ENCODE data around the gene CXorf65.

The CXorf65 gene

GRCh38 chrX:71106427-71106826 lies at the start of gene CXorf65:
Gene CXorf65, minus strand, starts transcription at chrX:71106740. Its CDS starts 184 bp downstream, at chrX:71106556.
- DNase-seq (ENCODE audit: low read depth in 2 of 2), result no peak

- no peak for DNase-seq (ENCODE audit: low read depth in 2 of 2)
These were observed 48.1 kb upstream of the CXorf65 start for GRCh38 chrX:71154641-71155040.

DNA sequence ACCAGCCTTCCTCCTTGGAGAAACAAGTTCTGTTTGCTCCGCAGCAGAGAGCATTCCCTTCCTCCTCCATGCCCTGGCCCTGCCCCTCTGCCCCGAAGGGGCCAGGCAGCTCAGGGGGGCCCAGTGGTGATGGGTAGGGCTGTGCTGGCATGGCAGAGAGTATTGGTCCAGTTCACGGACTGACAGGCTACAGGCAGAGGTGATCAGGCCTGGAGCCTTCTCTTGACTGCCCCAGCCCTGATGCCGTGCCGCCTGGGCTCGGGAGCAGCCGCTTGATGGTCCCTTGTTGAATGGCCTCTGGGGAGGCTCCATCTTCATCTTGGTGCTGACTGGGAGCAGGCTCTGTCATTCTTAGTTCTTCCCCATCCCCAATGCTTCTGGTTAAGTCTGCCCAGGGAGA lies 47.7 kb upstream of the CXorf65 start:
- DNase-seq (ENCODE audit: low read depth in 2 of 2), result no peak

- DNase-seq (ENCODE audit: low read depth in 2 of 2), result no peak
These were observed 44.8 kb upstream of the CXorf65 start for GRCh38 chrX:71151366-71151765.

- DNase-seq (ENCODE audit: low read depth in 2 of 2), result no peak
These were observed 41.7 kb upstream of the CXorf65 start for GRCh38 chrX:71148278-71148663.

GRCh38 chrX:71147496-71148277 lies 41.1 kb upstream of the CXorf65 start:
- DNase-seq (ENCODE audit: low read depth in 2 of 2), result no peak

DNA sequence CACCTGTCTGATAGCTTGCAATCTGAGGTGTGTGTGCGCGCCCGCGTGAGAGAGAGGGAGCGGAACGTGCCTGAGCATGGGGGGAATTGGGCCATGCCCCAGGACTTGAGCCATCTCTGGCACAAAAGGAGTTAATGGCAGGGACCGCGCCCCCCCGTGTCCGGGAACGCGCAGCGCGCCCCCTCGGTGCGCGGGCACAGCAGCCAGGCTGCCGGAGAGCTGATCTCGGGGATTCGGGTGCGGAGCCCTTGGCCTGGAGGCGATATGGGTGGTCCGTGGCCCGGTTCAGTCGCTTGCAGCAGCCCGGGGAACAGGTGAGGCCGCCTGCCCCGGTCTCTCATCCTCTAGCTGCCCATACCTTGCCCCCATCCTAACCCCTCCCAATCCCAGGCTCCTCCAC lies 38.1 kb upstream of the CXorf65 start, which contains the start of gene NLGN3:
TSS of gene NLGN3 (plus strand) at position 191 of the 400 bp plus-strand sequence. CDS start 2,909 bp downstream, outside the sequence.
- DNase-seq (ENCODE audit: low read depth in 2 of 2), result no peak

- DNase-seq (ENCODE audit: low read depth in 2 of 2), result no peak
These were observed 37.0 kb upstream of the CXorf65 start for GRCh38 chrX:71143508-71143907.

DNA sequence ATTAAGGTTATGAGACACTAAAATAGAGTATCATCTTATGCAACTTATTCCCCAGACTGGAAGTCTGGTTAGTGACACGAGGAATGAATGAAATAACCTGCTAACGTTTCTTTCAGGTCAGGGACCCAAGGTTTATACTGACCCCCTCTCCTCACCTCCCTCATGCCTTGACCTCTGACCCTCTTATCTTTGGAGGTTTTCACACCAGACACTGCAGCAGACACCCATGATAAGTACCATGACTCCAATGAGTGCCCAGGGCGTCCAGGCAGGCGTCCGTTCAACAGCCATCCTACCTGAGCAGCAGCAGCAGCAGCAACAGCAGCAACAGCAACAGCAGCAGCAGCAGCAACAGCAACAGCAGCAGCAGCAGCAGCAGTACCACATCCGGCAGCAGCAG lies 33.9 kb upstream of the CXorf65 start:
- DNase-seq (ENCODE audit: low read depth in 2 of 2), result no peak

DNA sequence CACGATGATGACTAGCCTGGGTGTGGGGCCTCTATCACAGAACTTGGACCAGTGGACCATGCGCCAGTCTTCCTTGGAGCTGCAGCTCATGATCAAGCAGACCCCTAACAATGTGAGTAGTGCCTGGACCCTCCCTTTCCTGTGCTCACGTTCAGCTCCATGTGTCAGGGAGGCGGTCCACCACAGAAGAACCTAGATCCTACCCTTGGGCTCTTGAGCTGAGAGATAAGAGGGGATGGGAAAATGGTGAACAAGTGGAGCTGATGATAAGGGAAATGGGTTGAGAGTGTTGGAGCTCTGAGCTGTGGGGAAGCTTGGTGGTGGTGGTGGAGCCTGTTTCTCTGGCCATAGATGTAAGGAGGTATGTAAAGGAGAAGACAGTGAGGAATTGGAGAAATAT lies 25.0 kb upstream of the CXorf65 start:
- DNase-seq (ENCODE audit: low read depth in 2 of 2), result no peak

DNA sequence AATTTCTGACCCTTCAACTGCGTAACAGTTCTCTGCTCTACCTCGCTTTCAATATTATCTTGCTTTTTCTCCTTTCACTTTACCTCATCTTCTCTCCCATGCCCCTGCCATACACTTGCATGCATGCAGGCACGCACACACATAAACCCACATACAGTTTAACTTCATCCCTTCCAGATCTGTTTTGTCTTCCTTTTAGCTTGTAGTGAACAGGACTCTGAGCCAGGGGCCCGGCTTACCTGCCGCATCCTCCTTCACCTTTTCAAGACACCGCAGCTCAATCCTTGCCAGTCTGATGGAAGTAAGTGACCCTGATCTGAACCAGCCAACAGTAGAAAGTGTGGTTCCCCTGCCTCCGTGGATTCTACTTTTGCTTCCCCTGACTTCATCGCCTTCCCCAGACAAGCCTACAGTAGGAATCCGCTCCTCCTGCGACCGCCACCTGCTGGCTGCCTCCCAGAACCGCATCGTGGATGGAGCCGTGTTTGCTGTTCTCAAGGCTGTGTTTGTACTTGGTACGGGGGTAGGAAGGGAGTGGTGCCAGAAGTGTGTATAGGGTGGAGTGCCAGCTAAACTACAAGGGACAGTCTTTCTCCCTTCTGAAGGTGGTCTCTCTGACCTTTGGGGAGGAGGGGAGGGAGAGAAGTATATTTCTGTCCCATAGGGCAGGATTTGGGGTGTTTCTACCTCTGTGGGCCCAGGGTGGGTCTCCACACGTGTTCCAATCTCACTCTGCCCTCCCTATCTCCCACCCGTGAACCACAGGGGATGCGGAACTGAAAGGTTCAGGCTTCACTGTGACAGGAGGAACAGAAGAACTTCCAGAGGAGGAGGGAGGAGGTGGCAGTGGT lies 22.6 kb upstream of the CXorf65 start:
- DNase-seq (ENCODE audit: low read depth in 2 of 2), result peak; percentile 43 to 50

DNA sequence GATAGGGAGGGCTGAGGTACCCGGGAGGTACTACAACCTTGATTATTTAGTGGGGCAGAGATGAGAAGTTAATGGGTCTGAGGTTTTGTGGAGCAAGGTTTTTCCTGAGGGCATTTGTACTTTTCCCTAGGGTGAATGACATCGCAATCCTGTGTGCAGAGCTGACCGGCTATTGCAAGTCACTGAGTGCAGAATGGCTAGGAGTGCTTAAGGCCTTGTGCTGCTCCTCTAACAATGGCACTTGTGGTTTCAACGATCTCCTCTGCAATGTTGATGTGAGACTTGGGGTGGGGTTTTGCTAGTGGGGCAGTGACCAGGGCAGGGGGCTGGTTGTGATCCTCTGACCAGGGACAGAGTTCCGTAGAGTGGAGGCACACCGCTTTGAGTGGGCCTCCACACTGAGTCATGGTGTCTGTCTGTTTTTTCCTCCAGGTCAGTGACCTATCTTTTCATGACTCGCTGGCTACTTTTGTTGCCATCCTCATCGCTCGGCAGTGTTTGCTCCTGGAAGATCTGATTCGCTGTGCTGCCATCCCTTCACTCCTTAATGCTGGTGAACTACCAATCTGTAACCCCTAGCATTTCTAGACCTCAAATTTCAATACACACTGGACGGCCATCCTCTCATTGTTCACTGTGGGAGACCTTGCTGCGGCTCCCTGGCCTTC lies 21.8 kb upstream of the CXorf65 start:
- DNase-seq (ENCODE audit: low read depth in 2 of 2), result no peak

DNA sequence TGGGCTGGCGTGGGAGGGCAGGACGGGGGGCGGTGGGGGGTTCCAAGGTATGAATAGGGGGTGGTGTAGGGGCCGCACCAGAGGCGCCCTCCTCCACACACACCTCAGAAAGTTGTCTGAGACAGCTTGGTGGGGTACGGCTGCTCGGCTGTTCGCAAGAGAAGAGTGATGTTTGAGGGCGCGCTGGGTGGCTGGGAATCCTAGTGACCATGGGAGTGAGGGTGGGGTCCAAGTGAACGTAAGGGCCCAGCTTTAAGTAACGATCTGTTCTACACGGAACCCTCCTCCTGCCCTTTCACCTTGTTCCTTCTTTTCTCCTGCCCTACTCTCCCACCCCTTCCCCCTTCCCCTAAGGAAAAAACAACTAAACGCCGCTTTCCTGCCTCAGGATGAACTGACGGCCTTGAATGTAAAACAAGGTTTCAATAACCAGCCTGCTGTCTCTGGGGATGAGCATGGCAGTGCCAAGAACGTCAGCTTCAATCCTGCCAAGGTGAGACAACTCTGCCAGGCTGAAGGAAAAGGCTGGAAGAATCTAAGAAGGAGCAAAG lies 12.5 kb upstream of the CXorf65 start:
- DNase-seq (ENCODE audit: low read depth in 2 of 2), result no peak

DNA sequence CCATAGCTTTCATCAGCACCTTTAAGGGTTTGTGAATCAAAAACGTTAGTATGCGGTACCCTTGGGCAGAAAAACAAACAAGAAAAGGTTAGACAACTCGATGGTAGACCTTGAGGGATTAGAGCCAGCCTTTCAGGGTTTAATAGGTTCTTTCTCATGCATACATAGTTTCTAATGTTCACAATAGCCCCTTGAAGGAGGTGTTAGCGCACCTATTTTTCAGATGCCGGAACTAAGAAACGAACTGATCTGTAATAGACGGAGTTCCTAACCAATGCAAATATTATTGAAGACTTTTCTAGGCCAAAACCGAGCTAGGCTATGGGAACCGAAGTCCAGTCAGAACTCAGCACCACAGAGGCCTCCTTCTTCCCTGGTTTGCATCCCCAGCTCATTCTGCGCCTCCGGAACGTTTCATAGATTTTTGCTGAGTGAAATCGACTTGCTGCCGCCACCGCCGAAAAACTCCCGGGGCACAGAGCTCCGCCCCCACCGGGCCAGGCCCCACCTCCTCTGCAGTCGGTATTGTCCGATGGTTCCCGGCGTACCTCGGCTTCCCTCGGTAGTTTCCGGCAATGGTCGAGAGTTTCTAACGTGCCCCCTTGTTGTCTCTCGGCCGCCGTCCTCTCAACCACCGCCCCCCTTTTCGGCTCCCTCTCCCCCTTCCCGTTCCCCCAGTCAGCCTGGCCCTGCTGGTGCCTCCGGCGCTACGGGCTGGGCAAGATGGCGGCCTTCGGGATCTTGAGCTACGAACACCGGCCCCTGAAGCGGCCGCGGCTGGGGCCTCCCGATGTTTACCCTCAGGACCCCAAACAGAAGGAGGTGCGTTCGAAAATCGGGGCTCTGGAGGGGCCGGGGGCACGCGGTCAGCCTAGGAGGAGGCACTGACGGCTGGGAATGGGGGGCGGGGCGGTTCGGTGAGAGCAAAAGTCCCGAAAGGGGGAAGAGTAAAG lies 11.8 kb upstream of the CXorf65 start, which contains the start of gene MED12:
TSS of gene MED12 (plus strand) at position 565 of the 953 bp plus-strand sequence. CDS start at position 724, 159 bp downstream.
- peak; percentile 59 to 72 for DNase-seq (ENCODE audit: low read depth in 2 of 2)

DNA sequence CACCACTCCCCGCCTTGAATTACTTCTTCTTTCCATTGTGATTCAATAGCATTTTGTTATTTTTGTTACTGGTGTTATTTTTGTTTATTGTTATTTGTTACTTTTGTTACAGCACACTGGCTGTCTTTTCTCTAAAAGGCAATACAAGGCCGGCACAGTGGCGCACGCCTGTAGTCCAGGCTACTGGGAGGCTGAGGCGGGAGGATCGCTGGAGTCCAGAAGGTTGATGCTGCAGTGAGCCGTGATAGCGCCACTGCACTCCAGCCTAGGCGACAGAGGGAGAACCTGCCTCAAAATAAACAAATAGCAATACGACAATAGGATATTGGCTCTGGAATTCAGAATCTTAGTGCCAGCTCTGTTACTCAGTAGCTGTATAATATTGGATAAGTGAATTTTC lies 10.8 kb upstream of the CXorf65 start:
- no peak for DNase-seq (ENCODE audit: low read depth in 2 of 2)

GRCh38 chrX:71111921-71112431 lies 5.4 kb upstream of the CXorf65 start:
- no peak for DNase-seq (ENCODE audit: low read depth in 2 of 2)

GRCh38 chrX:71111141-71111843 lies 4.8 kb upstream of the CXorf65 start, which contains the start of gene IL2RG:
Gene IL2RG, minus strand, starts transcription at chrX:71111577. Its CDS starts 38 bp downstream, at chrX:71111539.
- DNase-seq (ENCODE audit: low read depth in 2 of 2), result peak; percentile 46 to 58

GRCh38 chrX:71109051-71109450 lies 2.5 kb upstream of the CXorf65 start:
- no peak for DNase-seq (ENCODE audit: low read depth in 2 of 2)

GRCh38 chrX:71107762-71108360 lies 1.3 kb upstream of the CXorf65 start:
- no peak for DNase-seq (ENCODE audit: low read depth in 2 of 2)

Data from stimulated activated CD8-positive, alpha-beta memory T cell treated with anti-CD3 and anti-CD28 coated beads, Interleukin-2, amount 100 ng/mL, for 1 hour (primary cell).